HG03565 (cell line): Measurements from ENCODE around the gene BCDIN3D.
A peak's percentile ranks its signal among the peaks of the same experiment; 100 is the strongest.
"Not testable (repeated sequence)": the region's sequence is repeated elsewhere in the genome, so short reads cannot be mapped to it uniquely, and the experiment has no call there.

Experiments
- ATAC-seq: cut with Tn5 transposase; IDR thresholded peaks from one replicate; pipeline ENCODE4 v1.9.1; 2021; ENCODE audit warnings: mild to moderate bottlenecking, moderate library complexity; ENCODE audit not compliant: unreplicated experiment

The BCDIN3D gene

DNA sequence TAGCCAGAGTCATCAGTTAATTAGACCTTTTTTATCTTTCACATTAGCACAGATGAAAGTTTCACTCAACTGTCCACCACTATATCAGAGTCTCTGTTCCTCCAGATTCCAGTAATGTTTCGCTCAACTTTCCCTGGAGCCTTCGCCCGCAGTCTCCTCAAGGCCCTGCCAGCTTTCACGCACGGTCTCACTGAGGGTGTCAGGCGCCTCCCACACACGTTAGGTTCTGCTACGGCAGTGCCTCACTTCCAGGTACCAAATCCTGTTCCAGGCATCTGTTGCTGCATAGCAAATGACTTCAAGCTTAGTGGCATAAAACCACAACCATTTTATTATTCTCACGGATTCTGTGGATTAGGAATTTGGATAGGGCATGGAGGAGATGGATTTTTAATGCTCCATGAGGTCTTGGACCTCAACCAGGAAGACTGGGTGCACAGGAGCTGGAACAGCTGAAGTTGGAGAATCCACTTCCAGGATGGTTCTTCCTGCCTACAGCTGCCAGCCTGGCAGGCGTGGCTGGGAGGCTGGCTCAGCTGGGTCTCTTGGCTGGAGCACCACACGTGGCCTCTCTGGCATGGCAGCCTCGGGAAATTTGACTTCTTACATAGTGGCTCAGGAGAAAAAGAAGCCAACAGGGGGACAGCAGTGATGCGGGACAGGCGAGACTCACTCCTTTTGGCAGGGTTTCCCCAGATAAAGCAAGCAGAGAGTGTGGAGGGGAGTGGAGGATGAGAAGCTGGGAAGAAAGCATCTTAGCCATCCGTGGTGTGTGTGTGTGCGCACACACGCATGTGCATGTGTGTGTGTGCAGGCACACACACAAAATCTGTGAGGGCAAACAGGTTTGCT, 21.3 kb upstream of the BCDIN3D start:
- ATAC-seq = no peak

DNA sequence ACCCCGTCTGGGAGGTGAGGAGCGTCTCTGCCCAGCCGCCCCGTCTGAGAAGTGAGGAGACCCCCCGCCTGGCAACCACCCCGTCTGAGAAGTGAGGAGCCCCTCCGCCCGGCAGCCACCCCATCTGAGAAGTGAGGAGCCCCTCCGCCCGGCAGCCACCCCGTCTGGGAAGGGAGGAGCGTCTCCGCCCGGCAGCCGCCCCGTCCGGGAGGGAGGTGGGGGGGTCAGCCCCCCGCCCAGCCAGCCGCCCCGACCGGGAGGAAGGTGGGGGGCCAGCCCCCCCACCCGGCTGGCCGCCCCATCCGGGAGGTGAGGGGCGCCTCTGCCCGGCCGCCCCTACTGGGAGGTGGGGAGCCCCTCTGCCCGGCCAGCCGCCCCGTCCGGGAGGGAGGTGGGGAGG, 18.0 kb upstream of the BCDIN3D start:
- not testable (repeated sequence) for ATAC-seq

GRCh38 chr12:49855890-49856289, 13.0 kb upstream of the BCDIN3D start:
- ATAC-seq = not testable (repeated sequence)

GRCh38 chr12:49854976-49855375, 12.1 kb upstream of the BCDIN3D start:
- no peak for ATAC-seq

DNA sequence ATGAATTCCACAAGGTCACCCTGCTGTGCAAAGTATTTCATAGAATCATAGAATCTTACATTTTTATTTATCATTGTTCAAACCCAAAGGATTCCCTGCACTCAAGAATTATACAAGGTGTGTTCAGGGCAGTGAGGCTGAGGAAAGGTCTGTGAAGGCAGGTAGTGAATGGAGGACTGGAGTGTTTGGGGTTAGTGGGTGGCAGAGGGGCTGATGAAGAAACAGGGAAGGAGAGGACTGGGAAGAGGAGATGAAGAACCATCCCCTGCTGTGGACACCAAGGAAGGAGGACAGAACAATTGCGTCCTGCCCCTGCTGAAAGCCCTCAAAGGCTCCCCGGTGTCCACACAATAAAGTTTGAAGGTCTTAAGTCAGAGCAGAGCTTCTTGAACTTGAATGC, 10.8 kb upstream of the BCDIN3D start:
- ATAC-seq = no peak

DNA sequence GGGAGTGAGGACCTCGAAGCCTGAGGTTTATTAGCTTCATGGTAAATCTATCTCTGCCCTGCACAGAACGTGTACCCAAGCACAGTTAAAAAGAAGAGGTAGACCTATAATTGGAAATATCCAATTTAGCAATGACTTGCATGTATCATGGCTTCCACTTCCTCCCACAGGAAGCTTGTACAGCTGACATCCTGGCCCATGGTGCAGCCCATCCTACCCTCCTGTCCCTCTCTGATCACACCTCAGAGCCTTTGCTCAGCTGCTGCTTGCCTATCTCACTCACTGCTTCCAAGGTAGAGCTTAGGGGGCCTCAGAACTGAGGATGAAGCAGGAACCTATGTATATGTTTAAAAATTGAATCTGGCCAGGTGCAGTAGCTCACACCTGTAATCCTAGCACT, 4.3 kb upstream of the BCDIN3D start:
- ATAC-seq = no peak

- ATAC-seq = no peak
Observed at GRCh38 chr12:49846032-49846431, 3.1 kb upstream of the BCDIN3D start.

- ATAC-seq = no peak
Observed at GRCh38 chr12:49843876-49844437, 1.1 kb upstream of the BCDIN3D start.

DNA sequence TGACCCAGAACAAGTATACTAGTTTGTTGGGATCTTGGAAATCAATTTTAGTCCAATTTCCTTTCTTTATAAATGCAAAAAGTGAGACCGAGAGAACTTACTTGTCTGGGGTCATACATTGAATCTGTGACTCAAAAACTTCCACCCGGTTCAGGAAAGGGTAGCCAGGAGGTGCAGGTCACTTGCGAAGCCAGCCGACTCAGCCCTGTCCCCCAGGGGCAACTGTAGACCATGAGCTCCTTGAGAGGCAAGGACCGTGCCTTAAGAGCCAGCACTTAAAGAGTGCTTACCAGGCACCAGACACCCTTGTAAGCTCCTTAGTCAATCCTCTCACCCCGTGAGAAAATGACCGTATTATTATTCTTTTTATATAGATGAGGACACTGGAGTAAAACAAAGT, 505 bp upstream of the BCDIN3D start:
- ATAC-seq = no peak

GRCh38 chr12:49838973-49839633, 3.8 kb downstream of the BCDIN3D start:
- no peak for ATAC-seq

GRCh38 chr12:49832836-49833421, 10.0 kb downstream of the BCDIN3D start:
- ATAC-seq = no peak

GRCh38 chr12:49831717-49832116, 11.2 kb downstream of the BCDIN3D start:
- no peak for ATAC-seq

DNA sequence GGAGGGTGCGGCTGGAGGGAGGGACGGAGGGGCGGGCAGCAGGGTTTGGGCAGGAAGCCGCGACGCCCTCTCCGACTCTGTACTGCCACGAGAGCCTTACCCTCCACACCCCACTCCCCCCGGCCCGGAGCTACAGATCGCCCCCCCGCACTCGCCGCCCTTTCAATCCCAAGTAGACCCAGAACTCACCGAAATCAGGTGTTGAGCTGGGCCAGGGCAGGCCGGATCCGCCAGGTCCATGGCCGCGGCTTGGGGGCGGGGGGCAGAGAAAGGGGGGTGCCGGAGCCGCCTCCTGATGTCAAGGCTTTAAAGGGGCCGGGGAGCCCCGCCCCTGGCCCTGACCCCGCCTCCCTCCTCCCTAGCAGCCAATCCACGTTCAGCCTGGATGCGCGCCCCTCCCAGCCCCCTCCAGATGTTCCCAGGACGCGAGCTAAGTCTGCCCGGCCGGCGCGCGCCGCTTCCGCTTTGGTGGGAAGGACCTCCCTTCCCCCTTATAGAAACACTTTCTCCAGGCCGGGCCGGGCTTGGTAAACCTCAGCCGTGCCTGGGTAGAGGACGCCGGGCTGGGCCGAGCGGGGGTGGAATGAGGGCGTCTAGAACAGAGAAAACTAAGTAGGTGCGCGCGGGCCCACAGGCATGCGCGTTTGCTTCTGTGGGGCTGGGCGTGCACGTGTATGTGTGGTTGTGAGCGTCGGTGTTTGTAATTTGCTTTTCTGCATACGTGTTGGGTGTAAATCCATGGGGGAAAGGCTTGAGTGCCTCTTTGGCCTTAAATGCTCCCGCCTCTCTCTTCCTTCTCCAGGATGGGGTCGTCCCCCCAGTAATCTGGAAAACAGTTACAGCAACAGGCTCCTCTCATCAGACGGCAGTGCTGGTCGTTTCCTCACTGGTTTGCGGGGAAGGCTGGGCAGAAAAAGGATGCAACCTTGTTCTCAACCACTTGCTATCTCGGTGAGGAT, 14.5 kb downstream of the BCDIN3D start, which contains the start of gene NCKAP5L:
TSS of gene NCKAP5L (minus strand) at position 281 of the 959 bp plus-strand sequence. CDS start 24,369 bp downstream, outside the sequence.
- ATAC-seq = peak; percentile 72

- no peak for ATAC-seq
Observed at GRCh38 chr12:49827401-49828099, 15.4 kb downstream of the BCDIN3D start.

- no peak for ATAC-seq
Observed at GRCh38 chr12:49827051-49827400, 15.9 kb downstream of the BCDIN3D start.

GRCh38 chr12:49825971-49826421, 16.9 kb downstream of the BCDIN3D start:
- ATAC-seq = no peak

DNA sequence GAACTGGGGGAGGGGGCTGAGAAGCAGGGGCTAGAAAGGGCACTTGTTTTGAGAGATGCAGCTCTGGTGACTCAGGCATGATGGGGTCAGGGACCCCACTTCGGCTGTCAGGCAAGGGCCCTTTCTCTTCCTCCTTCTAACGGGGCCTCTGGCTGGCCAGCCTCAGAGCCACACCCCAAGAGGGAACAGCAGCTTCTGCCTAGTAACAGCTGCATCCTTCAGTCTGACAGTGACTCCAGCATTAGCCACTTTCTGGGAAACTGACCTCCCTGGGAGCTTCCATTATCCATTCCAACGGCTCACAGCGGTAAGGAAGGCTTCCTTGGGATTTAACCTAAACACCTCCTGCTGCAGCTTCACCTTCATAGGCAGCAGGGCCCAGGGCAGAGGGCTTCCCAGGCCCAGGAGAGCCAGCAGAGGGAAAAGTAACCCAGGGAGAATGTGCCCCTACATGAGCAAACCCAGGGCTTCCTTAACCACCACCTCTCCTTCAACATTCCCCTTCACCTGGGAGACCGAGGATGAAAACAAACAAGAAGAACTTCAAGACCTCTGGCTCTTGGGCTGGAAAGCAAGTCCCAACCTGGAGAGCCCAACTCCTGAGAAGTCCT, 17.4 kb downstream of the BCDIN3D start:
- ATAC-seq = no peak

GRCh38 chr12:49824895-49825294, 18.0 kb downstream of the BCDIN3D start:
- no peak for ATAC-seq

- ATAC-seq = no peak
Observed at GRCh38 chr12:49824416-49824815, 18.5 kb downstream of the BCDIN3D start.
